GDM1 (cell line): ENCODE results near the gene MEPE.
"Not testable (repeated sequence)": the region's sequence is repeated elsewhere in the genome, so short reads cannot be mapped to it uniquely, and the experiment has no call there.

ENCODE experiments used
- DNase-seq: peaks from one replicate; lab custom pipeline; 2025; lab: John Stamatoyannopoulos, UW

Gene MEPE

DNA sequence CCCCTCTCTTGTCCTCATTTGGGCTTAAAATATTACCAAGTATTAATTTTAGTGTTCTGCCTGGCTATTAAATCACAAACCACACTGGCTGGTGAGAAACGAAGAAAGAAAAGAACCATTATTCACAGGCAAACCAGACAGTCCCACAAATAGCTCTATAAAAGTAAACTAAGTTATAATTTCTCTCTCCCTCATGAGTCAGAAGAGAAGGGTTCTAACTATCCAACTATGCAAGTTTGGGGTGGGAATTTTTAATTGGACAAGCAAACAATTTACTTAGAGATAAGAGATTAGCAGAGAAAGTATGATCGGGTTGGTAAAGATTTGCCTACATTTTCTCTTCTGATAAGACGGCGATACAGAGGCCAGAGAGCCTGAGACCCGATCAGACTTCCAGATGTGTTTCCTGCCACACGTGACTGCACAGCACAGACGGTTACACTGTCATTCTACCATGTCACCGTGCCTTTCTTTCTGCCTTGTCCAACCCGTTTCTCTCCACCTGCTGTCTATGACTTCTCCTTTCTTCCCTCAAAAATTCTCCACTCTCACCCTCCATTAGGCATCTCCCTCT lies 52.3 kb downstream of the MEPE start:
- DNase-seq: no peak

DNA sequence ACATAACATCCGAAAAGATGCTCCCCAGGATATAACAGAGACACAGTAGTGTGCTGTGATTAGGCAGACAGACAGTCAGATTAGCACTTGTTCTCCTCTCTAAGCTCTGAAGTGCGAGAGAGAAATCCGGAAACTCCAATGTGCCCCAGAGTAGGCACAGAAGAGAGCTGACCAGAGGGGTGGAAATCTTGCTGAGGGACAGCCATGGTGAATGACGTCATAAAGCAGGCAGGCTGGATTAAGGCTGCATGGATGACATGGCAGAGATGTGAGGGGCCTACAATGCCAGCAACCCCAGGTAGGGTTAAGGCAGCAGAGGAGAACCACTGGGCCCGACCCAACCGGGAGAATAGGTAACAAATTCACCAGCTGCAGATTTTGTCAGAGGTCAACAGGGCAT lies 53.3 kb downstream of the MEPE start:
- no peak for DNase-seq

GRCh38 chr4:87890753-87891152 lies 58.0 kb downstream of the MEPE start:
- DNase-seq: not testable (repeated sequence)

GRCh38 chr4:87895964-87896621 lies 63.3 kb downstream of the MEPE start:
- DNase-seq: peak; percentile 15
